GM18867 (cell line): ENCODE data around the gene DUSP15.
"Not testable (repeated sequence)": the region's sequence is repeated elsewhere in the genome, so short reads cannot be mapped to it uniquely, and the experiment has no call there.

ENCODE experiments used
- ATAC-seq: cut with Tn5 transposase; IDR thresholded peaks from one replicate; pipeline ENCODE4 v1.9.1; 2021; ENCODE audit warnings: mild to moderate bottlenecking, moderate library complexity; ENCODE audit not compliant: unreplicated experiment

DUSP15 gene

DNA sequence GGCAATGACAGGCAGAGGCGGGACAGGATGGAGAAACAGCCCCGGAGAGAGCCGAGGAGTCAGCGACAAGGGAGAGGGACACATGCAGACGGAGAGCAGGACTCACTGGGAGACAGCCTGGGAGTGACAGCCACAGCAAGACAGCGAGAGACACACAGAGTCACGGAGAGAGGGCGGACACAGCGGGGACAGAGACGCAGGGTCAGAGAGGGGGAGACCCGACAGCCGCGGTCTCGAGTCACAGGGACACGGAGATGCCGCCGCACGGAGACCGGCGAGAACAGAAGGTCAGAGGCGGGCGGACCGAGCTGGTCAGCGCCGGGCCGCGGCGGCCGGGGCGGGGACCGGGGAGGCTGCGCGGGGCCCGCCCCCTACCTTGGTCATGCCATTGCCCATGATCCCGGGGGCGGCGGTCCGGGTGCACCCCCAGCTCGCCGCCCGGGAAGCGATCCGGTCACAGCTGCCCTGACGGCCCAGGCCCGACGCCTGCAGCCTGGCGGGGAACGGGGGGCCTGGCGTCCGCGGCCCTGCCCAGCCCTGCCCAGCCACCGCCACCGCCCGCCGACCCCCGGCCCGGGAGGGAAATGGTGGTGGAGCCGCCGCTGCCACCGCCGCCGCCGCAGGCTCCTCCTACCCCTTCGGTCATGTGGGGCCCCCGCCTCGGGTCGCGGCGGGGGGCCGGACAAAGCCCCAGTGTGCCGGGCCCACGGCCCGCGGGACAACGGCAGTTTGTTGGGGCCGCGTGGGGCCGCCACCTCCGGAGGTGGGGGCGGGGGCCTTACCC, at the start of gene DUSP15, which contains the start of gene TTLL9:
DUSP15 (minus strand) TSS at position 586 of the 784 bp plus-strand sequence; CDS start at position 396, 190 bp downstream.
TTLL9 (plus strand) TSS at position 693 of the 784 bp plus-strand sequence. CDS start 493 bp downstream, outside the sequence.
- ATAC-seq, result no peak

- no peak for ATAC-seq
Observed at GRCh38 chr20:31919410-31920155, 49.3 kb upstream of the DUSP15 start.

DNA sequence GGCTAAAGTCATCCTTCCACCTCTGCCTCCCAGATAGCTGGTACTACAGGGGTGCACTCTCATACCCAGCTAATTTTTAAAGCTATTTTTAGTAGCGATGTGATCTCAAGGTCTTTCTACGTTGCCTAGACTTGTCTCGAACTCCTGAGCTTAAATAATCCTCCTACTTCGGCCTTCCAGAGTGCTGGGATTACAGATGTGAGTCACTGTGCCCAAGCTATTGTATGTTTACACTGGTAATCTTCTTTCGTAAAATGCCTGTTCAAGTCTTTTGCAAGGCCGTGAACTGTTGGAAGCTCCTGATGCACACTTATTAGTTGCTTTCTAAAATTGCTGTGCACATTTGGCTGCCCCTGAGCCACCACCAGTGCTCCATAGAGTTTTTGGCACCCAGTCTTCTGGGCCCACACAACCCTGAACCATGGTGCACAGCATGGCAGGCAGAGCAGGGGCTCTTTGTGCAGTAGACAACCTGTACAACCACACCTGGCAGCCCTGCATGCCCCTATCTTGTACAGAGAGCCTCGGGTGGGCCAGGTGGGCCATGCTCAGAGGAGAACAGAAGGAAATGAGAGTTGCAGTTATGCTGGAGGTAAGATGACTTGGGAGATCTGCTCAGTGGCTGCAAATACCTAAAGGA, 48.3 kb upstream of the DUSP15 start:
- ATAC-seq, result no peak

- ATAC-seq, result not testable (repeated sequence)
Observed at GRCh38 chr20:31917962-31918412, 47.7 kb upstream of the DUSP15 start.

- ATAC-seq, result no peak
Observed at GRCh38 chr20:31916708-31917107, 46.4 kb upstream of the DUSP15 start.

DNA sequence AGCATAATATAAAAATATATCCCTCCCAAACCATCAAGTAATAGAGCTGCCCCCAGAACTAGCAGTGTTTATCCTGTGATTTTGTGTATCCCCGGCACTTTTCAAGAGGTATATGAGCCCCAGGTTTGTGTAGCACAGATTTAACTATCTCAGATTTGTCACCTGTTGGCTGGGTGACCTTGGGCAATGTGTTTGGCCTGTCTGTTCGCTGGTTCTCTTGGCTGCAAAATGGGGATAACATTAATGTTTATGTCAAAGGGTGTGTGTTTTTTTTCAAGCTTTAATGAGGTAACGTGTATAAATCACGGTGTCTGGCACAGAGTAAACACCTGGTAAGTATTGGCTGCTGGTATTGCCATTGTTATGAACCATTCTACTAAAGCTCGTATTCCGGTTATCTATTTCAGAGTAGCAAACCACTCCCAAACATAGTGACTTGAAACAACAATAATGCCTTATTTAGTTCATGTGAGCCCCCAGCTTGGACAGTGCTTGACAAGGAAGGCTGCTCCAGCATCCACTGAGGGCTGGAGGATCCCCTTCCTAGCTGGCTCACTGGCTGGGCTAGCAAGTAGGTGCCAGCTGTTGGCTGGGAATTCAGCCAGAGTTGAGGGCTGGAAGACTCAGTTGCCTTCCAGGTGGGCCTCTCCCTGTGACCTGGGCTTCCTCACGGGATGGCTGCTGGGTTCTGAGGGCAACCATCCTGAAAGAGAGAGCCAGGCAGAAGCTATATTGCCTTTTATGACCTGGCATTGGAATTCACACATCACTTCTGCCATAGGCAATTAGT, 45.4 kb upstream of the DUSP15 start:
- ATAC-seq, result no peak

- no peak for ATAC-seq
Observed at GRCh38 chr20:31914170-31914569, 43.8 kb upstream of the DUSP15 start.

GRCh38 chr20:31913431-31914157, 43.3 kb upstream of the DUSP15 start:
- ATAC-seq, result no peak

GRCh38 chr20:31910071-31910803, 39.9 kb upstream of the DUSP15 start:
- no peak for ATAC-seq

DNA sequence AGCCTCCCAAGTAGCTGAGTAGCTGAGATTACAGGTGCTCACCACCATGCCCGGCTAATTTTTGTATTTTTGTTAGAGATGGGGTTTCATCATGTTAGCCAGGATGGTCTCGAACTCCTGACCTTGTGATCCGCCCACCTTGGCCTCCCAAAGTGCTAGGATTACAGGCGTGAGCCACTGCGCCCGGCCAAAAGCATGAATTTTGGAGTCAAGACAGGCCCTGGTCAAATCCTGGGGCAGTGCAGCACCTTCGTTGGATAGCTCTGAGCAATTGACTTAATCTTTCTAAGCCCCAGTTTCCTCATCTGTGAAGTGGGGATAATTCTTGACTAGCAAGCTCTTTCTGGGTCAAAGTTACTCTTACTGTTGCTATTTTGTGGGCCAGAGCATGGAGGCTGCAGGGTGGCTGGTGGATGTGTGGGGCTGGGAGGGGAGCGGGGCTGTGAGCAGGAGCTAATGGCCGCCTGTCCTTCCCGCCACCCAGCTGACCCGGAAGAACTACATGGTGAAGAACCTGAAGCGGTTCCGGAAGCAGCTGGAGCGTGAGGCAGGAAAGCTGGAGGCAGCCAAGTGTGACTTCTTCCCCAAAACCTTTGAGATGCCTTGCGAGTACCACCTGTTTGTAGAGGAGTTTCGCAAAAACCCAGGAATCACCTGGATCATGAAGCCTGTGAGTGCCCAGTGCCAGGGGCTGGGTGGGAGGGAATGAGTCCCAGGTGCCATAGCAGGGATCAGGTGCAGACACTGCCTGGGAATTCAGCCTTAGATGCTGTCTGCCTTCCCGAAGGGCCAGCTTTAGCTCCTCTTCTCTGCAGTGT, 39.1 kb upstream of the DUSP15 start:
- ATAC-seq, result no peak

DNA sequence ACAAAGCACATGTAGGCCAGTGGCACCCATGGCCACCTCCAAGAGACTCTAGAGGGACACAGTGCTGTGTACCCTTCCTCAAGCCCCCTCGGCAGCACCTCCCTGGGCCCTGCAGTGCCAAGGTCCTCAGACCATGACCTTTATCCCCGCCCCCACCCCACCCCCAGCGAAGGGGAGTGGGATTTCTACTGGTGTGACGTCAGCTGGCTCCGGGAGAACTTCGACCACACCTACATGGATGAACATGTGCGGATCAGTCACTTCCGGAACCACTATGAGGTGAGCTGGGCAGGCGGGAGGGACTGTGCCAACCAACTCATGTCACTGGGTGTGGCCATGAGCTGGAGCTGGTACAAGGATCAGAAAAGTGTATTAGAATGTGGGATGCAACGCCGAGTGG, 38.1 kb upstream of the DUSP15 start:
- no peak for ATAC-seq

DNA sequence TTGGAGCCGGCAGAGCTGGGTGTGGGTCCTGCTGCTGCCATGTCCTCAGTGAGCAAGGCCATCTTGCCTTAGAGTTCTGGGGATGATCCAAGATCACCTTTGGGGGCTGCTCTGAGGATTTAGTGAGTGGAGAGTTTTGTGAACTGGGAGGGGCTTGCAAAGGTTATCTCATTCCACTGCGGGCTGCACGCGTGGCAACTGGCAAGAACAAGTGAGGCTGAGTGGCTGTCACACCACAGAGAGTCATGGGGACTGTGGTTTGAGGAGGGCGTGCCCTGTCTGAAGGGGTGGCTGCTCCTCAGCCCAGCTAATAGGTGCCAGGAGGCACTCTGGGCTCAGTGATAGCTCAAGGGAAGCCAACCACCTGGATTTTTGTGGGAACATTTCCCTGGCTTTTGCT, 37.7 kb upstream of the DUSP15 start:
- ATAC-seq, result no peak

DNA sequence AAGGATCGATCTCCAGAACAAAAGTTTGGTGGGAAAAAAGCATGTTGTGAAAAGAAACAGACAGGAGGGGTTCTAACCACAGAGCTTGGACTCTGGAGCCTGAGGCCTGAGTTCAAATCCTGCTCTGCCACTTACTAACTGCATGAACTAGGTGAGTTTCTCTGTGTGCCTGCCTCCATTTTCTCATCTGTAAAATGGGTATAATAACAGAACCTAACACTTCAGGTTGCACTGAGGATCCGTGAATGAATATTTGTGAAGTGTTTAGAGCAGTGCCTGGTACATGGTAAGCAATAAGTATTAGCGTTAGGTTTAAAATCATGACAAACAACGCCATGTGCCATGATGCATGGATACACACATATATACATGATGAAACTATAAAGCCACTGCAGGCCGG, 36.7 kb upstream of the DUSP15 start:
- no peak for ATAC-seq

GRCh38 chr20:31906001-31906400, 35.7 kb upstream of the DUSP15 start:
- ATAC-seq, result no peak

- ATAC-seq, result no peak
Observed at GRCh38 chr20:31903627-31904386, 33.5 kb upstream of the DUSP15 start.

DNA sequence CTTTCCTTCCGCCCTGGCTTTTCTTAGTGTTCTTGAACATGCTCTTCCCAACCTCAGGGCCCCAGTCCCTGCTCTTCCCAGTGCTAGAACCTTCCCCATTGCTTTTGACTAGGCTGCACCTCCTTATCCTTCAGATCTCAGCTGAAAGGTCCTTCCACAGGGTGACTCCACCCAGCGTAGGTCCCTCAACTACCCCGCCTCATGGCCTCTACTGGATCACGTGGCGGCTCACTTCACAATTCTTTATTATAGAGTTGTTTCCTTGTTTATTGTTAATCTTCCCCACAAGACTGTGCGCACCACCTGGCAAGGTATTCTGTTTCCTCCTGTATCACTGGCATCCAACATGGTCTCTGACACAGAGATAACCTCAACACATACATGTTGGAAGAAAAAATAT, 31.3 kb upstream of the DUSP15 start:
- no peak for ATAC-seq

- no peak for ATAC-seq
Observed at GRCh38 chr20:31897541-31897940, 27.2 kb upstream of the DUSP15 start.

DNA sequence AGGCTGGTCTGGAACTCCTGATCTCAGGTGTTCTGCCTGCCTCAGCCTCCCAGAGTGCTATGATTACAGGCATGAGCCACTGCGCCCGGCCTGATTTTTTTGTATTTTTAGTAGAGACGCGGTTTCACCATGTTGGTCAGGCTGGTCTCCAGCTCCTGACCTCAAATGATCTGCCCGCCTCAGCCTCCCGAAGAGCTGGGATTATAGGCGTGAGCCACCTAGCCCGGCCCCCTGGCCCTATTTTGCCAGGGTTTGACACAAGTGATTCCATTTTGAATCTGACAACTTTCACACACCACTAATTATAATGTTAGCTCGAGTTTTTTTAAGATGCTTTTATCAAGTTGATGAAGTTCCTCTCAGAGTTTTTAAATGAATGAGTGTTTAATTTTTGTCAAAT, 25.7 kb upstream of the DUSP15 start:
- ATAC-seq, result no peak
